Fibroblast of lung (primary cell): Measurements from ENCODE around the gene NUDC.

Experiments used
- CTCF ChIP-seq, 2 donors: IDR thresholded peaks in 1 of 2; conservative IDR thresholded peaks in 1 of 2; 1 replicate in 1 of 2; 2 replicates in 1 of 2; pipeline ENCODE4 v1.5.1; 2011 to 2012; ENCODE audit warnings: low read length in 2 of 2, control low read depth in 1 of 2, inconsistent platforms in 1 of 2, low read depth in 1 of 2, mild to moderate bottlenecking in 1 of 2
- EZH2 ChIP-seq: IDR thresholded peaks from 2 replicates; pipeline ENCODE4 v1.5.1; 2012; ENCODE audit warnings: low read length, control low read depth, mild to moderate bottlenecking; ENCODE audit errors: missing control alignments

DNA sequence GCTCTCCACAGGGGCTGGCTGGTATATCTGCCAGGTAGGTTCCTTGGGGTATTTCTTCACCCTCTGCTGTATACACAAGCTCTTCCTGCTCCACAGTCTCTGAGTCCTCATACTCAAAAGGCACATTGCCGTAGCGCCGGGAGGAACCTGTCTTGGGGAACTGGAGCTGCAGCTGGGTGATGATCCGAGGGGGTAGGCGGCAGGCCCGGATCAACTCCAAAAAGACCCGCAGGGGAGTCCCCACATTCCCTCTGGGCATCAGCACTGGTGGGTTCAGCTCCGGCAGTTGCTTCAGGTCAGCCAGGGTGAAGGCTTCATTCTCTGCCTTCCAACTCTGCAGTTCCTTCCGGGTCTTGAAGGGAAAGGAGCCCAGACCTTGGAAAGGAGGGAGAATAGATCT lies 24.2 kb upstream of the NUDC start:
- no peak for TF ChIP-seq CTCF (conservative IDR thresholded peaks at IDR 0.05 in 1 of 2, IDR thresholded peaks at IDR 0.05 in 1 of 2; ENCODE audit: low read depth in 1 of 2, low read length in 2 of 2)
- no peak for TF ChIP-seq EZH2
